ENCODE measurements around the gene MIXL1. TPM values are rescaled to one million over a fixed set of nuclear protein-coding genes. Genes with fewer than 3 reads are reported as not detected.
"Not testable (repeated sequence)": the region's sequence is repeated elsewhere in the genome, so short reads cannot be mapped to it uniquely, and the experiment has no call there.

Gene MIXL1
- total RNA-seq, 1 donor from 2014 or later = not detected

GRCh38 chr1:226215239-226215638, 8.2 kb upstream of the MIXL1 start:
- no peak for DNase-seq (ENCODE audit: low read depth)

GRCh38 chr1:226216056-226216455, 7.4 kb upstream of the MIXL1 start:
- no peak for DNase-seq (ENCODE audit: low read depth)

GRCh38 chr1:226217273-226217672, 6.2 kb upstream of the MIXL1 start:
- DNase-seq (ENCODE audit: low read depth) = no peak

- no peak for DNase-seq (ENCODE audit: low read depth)
These were observed 2.8 kb upstream of the MIXL1 start for GRCh38 chr1:226220473-226221189.

GRCh38 chr1:226222686-226223085, 778 bp upstream of the MIXL1 start:
- no peak for DNase-seq (ENCODE audit: low read depth)

- no peak for DNase-seq (ENCODE audit: low read depth)
These were observed 351 bp downstream of the MIXL1 start for GRCh38 chr1:226223786-226224244.

GRCh38 chr1:226226601-226227000, 3.1 kb downstream of the MIXL1 start:
- no peak for DNase-seq (ENCODE audit: low read depth)

GRCh38 chr1:226233293-226233692, 9.8 kb downstream of the MIXL1 start:
- no peak for DNase-seq (ENCODE audit: low read depth)

GRCh38 chr1:226233806-226234205, 10.3 kb downstream of the MIXL1 start:
- no peak for DNase-seq (ENCODE audit: low read depth)

- no peak for DNase-seq (ENCODE audit: low read depth)
These were observed 13.4 kb downstream of the MIXL1 start for GRCh38 chr1:226236826-226237225.

- DNase-seq (ENCODE audit: low read depth) = no peak
These were observed 16.0 kb downstream of the MIXL1 start for GRCh38 chr1:226239421-226239820.

GRCh38 chr1:226248091-226248490, 24.6 kb downstream of the MIXL1 start:
- peak; percentile 9 for DNase-seq (ENCODE audit: low read depth)

- no peak for DNase-seq (ENCODE audit: low read depth)
These were observed 25.3 kb downstream of the MIXL1 start for GRCh38 chr1:226248796-226249195.

GRCh38 chr1:226250511-226250910, 27.0 kb downstream of the MIXL1 start:
- no peak for DNase-seq (ENCODE audit: low read depth)

GRCh38 chr1:226252841-226253240, 29.4 kb downstream of the MIXL1 start:
- not testable (repeated sequence) for DNase-seq (ENCODE audit: low read depth)

GRCh38 chr1:226253933-226254332, 30.5 kb downstream of the MIXL1 start:
- no peak for DNase-seq (ENCODE audit: low read depth)

- no peak for DNase-seq (ENCODE audit: low read depth)
These were observed 31.9 kb downstream of the MIXL1 start for GRCh38 chr1:226255380-226255779.

GRCh38 chr1:226261818-226262217, 38.4 kb downstream of the MIXL1 start:
- DNase-seq (ENCODE audit: low read depth) = no peak

GRCh38 chr1:226268421-226269124, 45.1 kb downstream of the MIXL1 start:
- DNase-seq (ENCODE audit: low read depth) = peak; percentile 43

- not testable (repeated sequence) for DNase-seq (ENCODE audit: low read depth)
These were observed 48.9 kb downstream of the MIXL1 start for GRCh38 chr1:226272233-226272902.

GRCh38 chr1:226274138-226274537, 50.7 kb downstream of the MIXL1 start:
- DNase-seq (ENCODE audit: low read depth) = no peak

- DNase-seq (ENCODE audit: low read depth) = no peak
These were observed 52.7 kb downstream of the MIXL1 start for GRCh38 chr1:226276077-226276682.
